Stimulated activated CD8-positive, alpha-beta memory T cell treated with anti-CD3 and anti-CD28 coated beads, Interleukin-7, amount 100 ng/mL, for 4 hours (primary cell): ENCODE data around the gene CHKA.
A peak's percentile ranks its signal among the peaks of the same experiment; 100 is the strongest.

ENCODE experiments used
- DNase-seq, 2 donors: peaks; one replicate each; pipeline ENCODE4 v3.0.0-alpha.2; 2020; ENCODE audit warnings: low read depth in 2 of 2

The CHKA gene

DNA sequence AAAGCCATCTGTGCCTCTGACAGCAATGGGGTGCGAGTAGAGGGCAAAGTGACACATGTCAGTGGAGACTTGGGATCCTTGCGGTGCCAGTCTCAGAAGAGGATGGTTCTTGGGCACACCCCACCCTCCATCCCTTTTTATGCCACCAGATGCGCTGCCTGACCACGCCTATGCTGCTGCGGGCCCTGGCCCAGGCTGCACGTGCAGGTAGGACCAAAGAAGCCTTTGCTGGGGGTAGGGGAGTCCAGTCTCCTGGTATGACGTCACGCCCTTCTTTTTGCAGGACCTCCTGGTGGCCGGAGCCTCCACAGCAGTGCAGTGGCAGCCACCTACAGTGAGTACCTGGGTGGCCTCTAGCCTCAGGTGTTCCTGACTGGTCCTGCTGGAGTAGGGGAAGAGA lies 89.2 kb downstream of the CHKA start:
- no peak for DNase-seq

- no peak for DNase-seq
Observed at GRCh38 chr11:68031144-68031464, 90.1 kb downstream of the CHKA start.

GRCh38 chr11:68030318-68031143 lies 90.7 kb downstream of the CHKA start, which contains the start of gene NDUFS8:
Gene NDUFS8, plus strand, starts transcription at chr11:68030681. Its CDS starts 1,471 bp downstream, at chr11:68032152.
- DNase-seq = peak; percentile 96 to 97

- DNase-seq = no peak
Observed at GRCh38 chr11:68028802-68029545, 92.2 kb downstream of the CHKA start.

DNA sequence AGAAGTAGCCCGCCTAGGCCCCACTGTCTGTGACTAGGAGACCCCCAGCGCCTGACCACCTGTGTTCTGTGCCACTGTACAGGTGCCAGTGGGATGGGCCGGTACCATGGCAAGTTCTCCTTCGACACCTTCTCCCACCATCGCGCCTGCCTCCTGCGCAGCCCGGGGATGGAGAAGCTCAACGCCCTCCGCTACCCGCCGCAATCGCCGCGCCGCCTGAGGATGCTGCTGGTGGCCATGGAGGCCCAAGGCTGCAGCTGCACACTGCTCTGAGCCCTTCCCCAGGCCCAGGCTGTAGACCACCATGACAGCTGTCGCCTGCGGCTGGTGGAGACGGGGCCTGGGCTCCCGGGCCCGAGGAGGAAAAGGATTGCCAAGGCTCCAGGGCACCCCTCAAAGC lies 93.5 kb downstream of the CHKA start:
- no peak for DNase-seq

DNA sequence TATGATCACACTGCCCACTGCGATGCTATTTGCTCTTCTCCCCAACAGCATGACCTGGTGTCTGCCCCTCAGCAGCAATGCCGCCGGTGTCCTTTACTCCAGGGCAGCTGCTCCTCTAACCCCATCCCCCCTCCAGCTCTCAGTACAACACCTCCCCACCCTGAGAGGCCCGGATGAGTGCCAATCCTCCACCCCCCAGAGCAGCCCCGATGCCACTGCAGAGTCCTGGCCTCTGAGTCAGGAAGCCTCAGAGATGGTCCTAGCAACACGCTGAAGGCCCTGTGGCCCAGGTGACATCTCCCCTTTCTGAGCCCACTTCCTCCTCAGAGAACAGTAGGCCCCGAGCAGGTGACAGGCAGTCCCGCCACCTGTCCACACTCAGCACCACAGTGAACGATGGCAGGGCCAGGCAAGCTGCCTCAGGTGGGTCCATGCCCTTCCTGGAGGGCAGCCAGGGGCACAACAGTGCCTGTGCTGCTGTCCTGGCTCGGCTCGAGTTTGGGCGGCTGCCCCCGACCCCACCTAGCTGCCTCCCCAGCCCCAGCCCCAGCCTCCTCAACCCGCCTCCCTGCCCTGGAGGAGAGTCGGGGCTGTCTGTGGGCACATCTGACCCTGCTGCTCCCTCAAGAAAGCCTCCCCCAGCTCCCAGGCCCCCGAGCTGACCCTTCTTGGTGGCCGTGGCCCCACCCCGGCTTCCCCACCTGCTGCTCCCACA lies 94.6 kb downstream of the CHKA start:
- DNase-seq = no peak

DNA sequence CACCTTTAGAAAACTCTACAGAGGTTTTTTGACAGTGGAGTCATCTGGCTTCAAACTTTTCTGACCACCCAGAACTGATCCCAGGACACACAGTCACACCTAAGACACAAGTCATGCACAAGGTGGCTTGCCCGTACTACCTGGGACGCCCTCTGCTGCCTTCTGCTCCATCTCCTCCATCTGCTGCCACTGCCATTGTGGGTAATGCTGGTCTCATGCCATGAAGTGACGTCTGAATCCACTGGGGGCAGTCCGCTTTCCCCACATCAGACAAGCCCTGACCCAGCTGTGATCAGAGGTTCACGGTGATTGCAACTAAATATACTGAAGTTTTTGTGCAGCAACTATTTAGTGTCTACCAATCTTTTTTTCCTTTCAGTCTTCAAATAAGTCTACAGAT lies 96.1 kb downstream of the CHKA start:
- no peak for DNase-seq

GRCh38 chr11:68024508-68024907 lies 96.7 kb downstream of the CHKA start:
- no peak for DNase-seq

- no peak for DNase-seq
Observed at GRCh38 chr11:68022531-68022930, 98.7 kb downstream of the CHKA start.

DNA sequence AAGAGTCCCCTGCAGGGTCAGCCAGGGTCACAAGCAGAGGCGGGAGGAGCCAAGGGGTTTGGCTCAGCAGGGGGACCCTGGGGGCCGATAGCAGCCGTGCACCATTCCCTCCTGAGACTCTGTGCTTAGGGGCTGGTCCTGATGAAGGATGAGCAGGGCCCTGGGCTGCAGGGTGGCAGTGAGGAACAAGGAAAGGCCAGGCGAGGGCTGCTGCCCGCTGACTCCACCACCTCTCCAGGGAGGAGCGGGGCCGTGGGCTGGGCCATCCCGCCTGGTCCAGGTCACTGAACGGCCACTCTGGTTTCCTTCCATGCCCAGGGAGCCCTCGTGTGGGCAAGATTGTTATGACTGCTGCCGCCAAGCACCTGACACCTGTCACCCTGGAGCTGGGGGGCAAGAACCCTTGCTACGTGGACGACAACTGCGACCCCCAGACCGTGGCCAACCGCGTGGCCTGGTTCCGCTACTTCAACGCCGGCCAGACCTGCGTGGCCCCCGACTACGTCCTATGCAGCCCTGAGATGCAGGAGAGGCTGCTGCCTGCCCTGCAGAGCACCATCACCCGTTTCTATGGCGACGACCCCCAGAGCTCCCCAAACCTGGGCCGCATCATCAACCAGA lies 99.9 kb downstream of the CHKA start:
- DNase-seq = no peak

GRCh38 chr11:68020575-68020974 lies 100.6 kb downstream of the CHKA start:
- DNase-seq = no peak

DNA sequence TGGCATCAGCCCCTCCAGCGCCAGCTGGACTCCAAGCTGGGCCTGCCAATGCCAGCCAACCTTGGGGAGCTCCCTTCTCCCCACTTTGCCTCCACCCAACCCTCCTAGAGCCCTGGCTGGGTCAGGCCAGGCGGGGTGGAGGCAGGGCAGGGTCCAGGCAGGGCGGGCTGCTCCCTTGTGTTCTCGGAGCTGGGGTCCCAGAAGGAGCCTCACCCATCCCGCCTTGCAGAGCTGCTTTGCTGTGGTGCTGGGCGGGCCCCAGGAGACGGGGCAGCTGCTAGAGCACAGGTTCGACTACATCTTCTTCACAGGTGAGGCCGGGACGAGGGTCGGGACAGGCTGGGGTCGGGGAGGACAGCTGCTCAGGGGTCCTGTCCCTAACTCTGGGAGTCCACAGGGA lies 101.7 kb downstream of the CHKA start:
- no peak for DNase-seq

GRCh38 chr11:68018730-68019190 lies 102.4 kb downstream of the CHKA start:
- no peak for DNase-seq

GRCh38 chr11:68017980-68018729 lies 103.0 kb downstream of the CHKA start:
- no peak for DNase-seq

GRCh38 chr11:68016904-68017817 lies 104.0 kb downstream of the CHKA start:
- DNase-seq = no peak

- DNase-seq = no peak
Observed at GRCh38 chr11:68016161-68016903, 104.9 kb downstream of the CHKA start.

DNA sequence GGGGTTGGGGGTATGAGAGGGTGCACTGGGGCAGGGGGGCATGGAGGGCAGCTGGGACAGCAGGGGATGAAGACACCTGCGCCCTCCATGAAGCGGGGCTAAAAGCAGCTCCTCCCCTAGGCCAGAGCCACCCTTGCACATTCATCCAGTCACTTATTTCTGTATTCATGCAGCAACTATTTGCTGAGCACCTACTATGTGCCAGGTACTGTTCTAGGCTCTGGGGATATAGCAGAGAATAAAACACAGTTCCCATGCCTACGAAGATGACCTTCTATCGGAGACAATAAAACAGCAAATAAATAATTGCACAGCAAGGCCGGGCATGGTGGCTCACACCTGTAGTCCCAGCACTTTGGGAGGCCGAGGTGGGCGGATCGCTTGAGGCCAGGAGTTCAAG lies 105.7 kb downstream of the CHKA start:
- DNase-seq = no peak

GRCh38 chr11:68014947-68015447 lies 106.2 kb downstream of the CHKA start:
- no peak for DNase-seq
